HUES6 (cell line): ENCODE results near the gene SRM.
A peak's percentile ranks its signal among the peaks of the same experiment; 100 is the strongest.
"Not testable (repeated sequence)": the region's sequence is repeated elsewhere in the genome, so short reads cannot be mapped to it uniquely, and the experiment has no call there.

Experiments
- H3K27ac ChIP-seq: 2 replicates; pipeline ENCODE4 v1.7.0; 2013; ENCODE audit warnings: low read depth, mild to moderate bottlenecking, low read length, inconsistent platforms
- H3K27me3 ChIP-seq: 2 replicates; pipeline ENCODE4 v1.6.1; 2013; ENCODE audit warnings: low read length; ENCODE audit not compliant: control insufficient read depth, insufficient read depth
- H3K36me3 ChIP-seq: 2 replicates; pipeline ENCODE4 v1.6.1; 2013; ENCODE audit warnings: low read length; ENCODE audit not compliant: control insufficient read depth, insufficient read depth
- H3K4me1 ChIP-seq: 2 replicates; pipeline ENCODE4 v1.6.1; 2013; ENCODE audit warnings: low read length; ENCODE audit not compliant: control insufficient read depth, insufficient read depth
- H3K4me3 ChIP-seq: 2 replicates; pipeline ENCODE4 v1.5.1; 2013; ENCODE audit warnings: low read depth, low read length
- H3K9ac ChIP-seq: one replicate; pipeline ENCODE4 v1.6.1; 2013; ENCODE audit warnings: mild to moderate bottlenecking, low read length
- H3K9me3 ChIP-seq: 2 replicates; pipeline ENCODE4 v1.6.1; 2013; ENCODE audit warnings: low read depth, low read length; ENCODE audit not compliant: control insufficient read depth, insufficient read depth

The SRM gene

GRCh38 chr1:11080931-11081330 lies 21.1 kb upstream of the SRM start:
- Histone ChIP-seq H3K36me3 (peaks cover 67% of the 10 kb centered on the region), H3K4me3 (no peak overlapping the region), H3K4me1 (no peaks in the 10 kb centered on the region), H3K27me3 (no peaks in the 10 kb centered on the region), H3K9ac (no peak overlapping the region), H3K9me3 (no peaks in the 10 kb centered on the region), H3K27ac (no peak overlapping the region)

- H3K9ac ChIP-seq, result no peak overlapping the region
- H3K27me3 ChIP-seq, result no peaks in the 10 kb centered on the region
- H3K27ac ChIP-seq, result no peak overlapping the region
- no peaks in the 10 kb centered on the region for H3K4me1 ChIP-seq
- no peaks in the 10 kb centered on the region for H3K9me3 ChIP-seq
- no peak overlapping the region for H3K4me3 ChIP-seq
- H3K36me3 ChIP-seq, result peaks cover 88% of the 10 kb centered on the region
Observed at GRCh38 chr1:11078631-11079030, 18.8 kb upstream of the SRM start.

- peaks cover 93% of the 10 kb centered on the region for H3K36me3 ChIP-seq
- not testable (repeated sequence) for H3K27me3 ChIP-seq, H3K9ac ChIP-seq, H3K9me3 ChIP-seq, H3K27ac ChIP-seq, H3K4me1 ChIP-seq, H3K4me3 ChIP-seq
Observed at GRCh38 chr1:11073398-11073797, 13.6 kb upstream of the SRM start.

GRCh38 chr1:11072216-11072917 lies 12.5 kb upstream of the SRM start:
- Histone ChIP-seq H3K27me3 (no peaks in the 10 kb centered on the region), H3K9me3 (no peaks in the 10 kb centered on the region), H3K4me1 (no peaks in the 10 kb centered on the region), H3K4me3 (no peak overlapping the region), H3K36me3 (peaks cover 95% of the 10 kb centered on the region), H3K9ac (no peak overlapping the region), H3K27ac (no peak overlapping the region)

- H3K27me3 ChIP-seq, result no peaks in the 10 kb centered on the region
- H3K9ac ChIP-seq, result no peak overlapping the region
- H3K27ac ChIP-seq, result no peak overlapping the region
- H3K36me3 ChIP-seq, result peaks cover 92% of the 10 kb centered on the region
- H3K4me3 ChIP-seq, result no peak overlapping the region
- no peaks in the 10 kb centered on the region for H3K9me3 ChIP-seq
- H3K4me1 ChIP-seq, result no peaks in the 10 kb centered on the region
Observed at GRCh38 chr1:11071463-11072215, 11.8 kb upstream of the SRM start.

- Histone ChIP-seq H3K27ac (no peak overlapping the region), H3K36me3 (peaks cover 92% of the 10 kb centered on the region), H3K9me3 (no peaks in the 10 kb centered on the region), H3K4me1 (no peaks in the 10 kb centered on the region), H3K9ac (no peak overlapping the region), H3K4me3 (no peak overlapping the region), H3K27me3 (no peaks in the 10 kb centered on the region)
Observed at GRCh38 chr1:11070876-11071275, 11.1 kb upstream of the SRM start.

GRCh38 chr1:11068600-11069473 lies 9.0 kb upstream of the SRM start:
- H3K36me3 ChIP-seq, result peaks cover 86% of the 10 kb centered on the region
- peak overlapping the region; percentile 24 for H3K9ac ChIP-seq
- H3K9me3 ChIP-seq, result no peaks in the 10 kb centered on the region
- no peaks in the 10 kb centered on the region for H3K4me1 ChIP-seq
- H3K4me3 ChIP-seq, result no peak overlapping the region
- no peaks in the 10 kb centered on the region for H3K27me3 ChIP-seq
- H3K27ac ChIP-seq, result no peak overlapping the region

- H3K4me1 ChIP-seq, result no peaks in the 10 kb centered on the region
- no peak overlapping the region for H3K27ac ChIP-seq
- H3K9ac ChIP-seq, result no peak overlapping the region
- no peak overlapping the region for H3K4me3 ChIP-seq
- H3K36me3 ChIP-seq, result peaks cover 83% of the 10 kb centered on the region
- no peaks in the 10 kb centered on the region for H3K9me3 ChIP-seq
- no peaks in the 10 kb centered on the region for H3K27me3 ChIP-seq
Observed at GRCh38 chr1:11067716-11068599, 8.1 kb upstream of the SRM start.

GRCh38 chr1:11065796-11066195 lies 6.0 kb upstream of the SRM start:
- Histone ChIP-seq H3K36me3 (peaks cover 70% of the 10 kb centered on the region), H3K27me3 (no peaks in the 10 kb centered on the region), H3K4me3 (no peak overlapping the region), H3K9me3 (no peaks in the 10 kb centered on the region), H3K9ac (no peak overlapping the region), H3K27ac (no peak overlapping the region), H3K4me1 (peaks cover 3% of the 10 kb centered on the region; the same call in 1 of the 2 replicates)

- H3K9ac ChIP-seq, result no peak overlapping the region
- peaks cover 5% of the 10 kb centered on the region; the same call in 1 of the 2 replicates for H3K4me1 ChIP-seq
- H3K27me3 ChIP-seq, result no peaks in the 10 kb centered on the region
- no peaks in the 10 kb centered on the region for H3K9me3 ChIP-seq
- peaks cover 61% of the 10 kb centered on the region for H3K36me3 ChIP-seq
- H3K4me3 ChIP-seq, result no peak overlapping the region
- no peak overlapping the region for H3K27ac ChIP-seq
Observed at GRCh38 chr1:11064942-11065341, 5.1 kb upstream of the SRM start.
